Measurements from ENCODE around the gene COL4A2.

- TF ChIP-seq ZNF776 (tag by site-specific recombination; IDR thresholded peaks at IDR 0.05; ENCODE audit: borderline replicate concordance) (no peak), KLF7 (tag by site-specific recombination; IDR thresholded peaks at IDR 0.05; ENCODE audit: borderline replicate concordance) (no peak)
Measured at GRCh38 chr13:110279684-110280083, 27.4 kb upstream of the COL4A2 start.
